GM19099 (cell line): ENCODE measurements around the gene P3H3.
A peak's percentile ranks its signal among the peaks of the same experiment; 100 is the strongest.

ENCODE experiments used
- POLR2A ChIP-seq: IDR thresholded peaks from 3 replicates; pipeline ENCODE4 v1.6.1; 2011; ENCODE audit warnings: low read depth; ENCODE audit not compliant: insufficient read length; ENCODE audit errors: extremely low read depth

Gene P3H3

GRCh38 chr12:6842075-6842474 lies 13.9 kb downstream of the P3H3 start:
- TF ChIP-seq POLR2A = no peak

DNA sequence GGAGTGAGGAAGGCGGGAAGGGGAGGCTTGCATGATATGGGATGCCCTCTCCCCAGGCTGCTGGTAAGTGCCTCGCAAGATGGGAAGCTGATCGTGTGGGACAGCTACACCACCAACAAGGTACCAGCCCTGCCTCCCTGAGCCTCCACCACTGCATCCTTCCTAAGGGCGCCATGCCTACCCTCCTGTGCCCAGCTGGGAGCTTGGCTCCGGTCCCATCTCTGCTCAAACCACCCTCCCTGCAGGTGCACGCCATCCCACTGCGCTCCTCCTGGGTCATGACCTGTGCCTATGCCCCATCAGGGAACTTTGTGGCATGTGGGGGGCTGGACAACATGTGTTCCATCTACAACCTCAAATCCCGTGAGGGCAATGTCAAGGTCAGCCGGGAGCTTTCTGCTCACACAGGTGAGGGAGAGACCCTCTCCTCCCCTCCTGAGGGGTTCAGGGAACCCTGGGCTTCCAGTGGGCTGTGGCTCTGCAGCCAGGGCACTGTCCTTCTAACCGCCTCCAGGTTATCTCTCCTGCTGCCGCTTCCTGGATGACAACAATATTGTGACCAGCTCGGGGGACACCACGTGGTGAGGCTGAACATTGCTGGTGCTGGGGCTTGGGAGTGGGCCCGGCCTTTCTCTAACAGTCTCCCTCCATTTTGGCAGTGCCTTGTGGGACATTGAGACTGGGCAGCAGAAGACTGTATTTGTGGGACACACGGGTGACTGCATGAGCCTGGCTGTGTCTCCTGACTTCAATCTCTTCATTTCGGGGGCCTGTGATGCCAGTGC lies 15.1 kb downstream of the P3H3 start:
- TF ChIP-seq POLR2A = no peak

- TF ChIP-seq POLR2A = peak; percentile 19
These were observed 17.2 kb downstream of the P3H3 start for GRCh38 chr12:6845395-6845794.

DNA sequence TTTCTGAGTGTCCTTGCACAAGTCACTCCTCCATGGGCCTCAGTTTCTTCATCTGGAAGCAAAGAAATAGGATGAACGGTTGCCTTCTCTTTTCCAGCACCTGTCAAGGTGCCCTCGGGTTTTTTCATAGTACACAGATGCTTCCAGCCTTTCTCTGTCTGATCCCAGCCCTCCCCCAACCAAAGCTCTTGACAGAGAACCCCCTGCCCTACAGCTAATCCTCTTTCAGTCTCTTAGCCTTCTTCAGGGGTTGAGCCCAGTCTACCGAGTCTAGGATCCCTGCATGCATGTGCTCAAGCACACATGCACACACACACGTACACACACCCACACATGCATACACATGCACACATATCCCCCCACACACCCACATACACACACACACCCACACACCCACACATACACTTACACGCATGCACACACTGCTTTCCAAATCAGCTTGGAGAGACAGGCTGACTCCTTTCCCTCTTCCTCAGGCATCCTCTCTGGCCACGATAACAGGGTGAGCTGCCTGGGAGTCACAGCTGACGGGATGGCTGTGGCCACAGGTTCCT lies 18.2 kb downstream of the P3H3 start:
- TF ChIP-seq POLR2A = no peak

DNA sequence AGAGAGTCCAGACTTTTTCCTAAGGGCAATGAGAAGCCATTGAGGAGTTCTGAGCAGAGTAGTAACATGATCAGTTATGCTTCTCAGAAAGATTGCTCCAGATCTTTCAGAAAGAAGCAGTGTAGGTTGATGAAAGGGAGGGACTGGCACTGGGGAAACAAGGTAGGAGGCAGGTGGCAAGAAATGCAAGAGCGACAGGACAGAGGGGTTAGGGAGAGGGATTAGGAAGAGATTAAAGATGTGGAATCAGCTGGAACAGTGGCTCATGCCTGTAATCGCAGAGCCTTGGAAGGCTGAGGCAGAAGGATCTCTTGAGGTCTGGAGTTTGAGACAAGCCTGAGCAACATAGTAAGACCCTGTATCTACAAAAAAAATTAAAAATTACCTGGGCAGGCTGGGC lies 19.5 kb downstream of the P3H3 start:
- TF ChIP-seq POLR2A = no peak

- TF ChIP-seq POLR2A = no peak
These were observed 21.2 kb downstream of the P3H3 start for GRCh38 chr12:6849427-6849826.

DNA sequence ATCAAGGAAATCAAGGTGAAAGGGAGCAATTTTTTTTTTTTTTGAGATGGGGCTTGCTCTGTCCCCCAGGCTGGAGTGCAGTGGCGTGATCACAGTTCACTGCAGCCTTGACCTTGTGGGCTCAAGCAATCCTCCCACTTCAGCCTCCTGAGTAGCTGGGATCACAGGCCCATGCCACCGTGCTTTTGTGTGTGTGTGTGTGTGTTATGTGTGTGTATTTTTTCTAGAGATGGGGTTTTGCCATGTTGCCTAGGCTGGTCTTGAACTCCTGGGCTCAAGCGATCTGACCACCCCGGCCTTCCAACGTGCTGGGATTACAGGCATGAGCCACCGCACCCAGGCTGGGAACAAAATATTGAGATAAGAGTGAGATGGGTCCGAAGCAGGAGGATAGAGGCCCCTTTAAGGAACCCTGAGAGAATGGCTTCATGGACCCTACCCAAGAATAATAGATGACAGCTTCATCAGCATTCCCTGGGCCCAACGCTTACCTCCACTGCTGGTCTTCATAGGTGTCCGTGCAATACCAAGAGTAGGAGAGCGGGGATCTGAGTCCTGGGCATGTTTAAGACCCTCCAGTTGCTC lies 21.9 kb downstream of the P3H3 start:
- no peak for TF ChIP-seq POLR2A

- TF ChIP-seq POLR2A = no peak
These were observed 22.6 kb downstream of the P3H3 start for GRCh38 chr12:6850796-6851152.

DNA sequence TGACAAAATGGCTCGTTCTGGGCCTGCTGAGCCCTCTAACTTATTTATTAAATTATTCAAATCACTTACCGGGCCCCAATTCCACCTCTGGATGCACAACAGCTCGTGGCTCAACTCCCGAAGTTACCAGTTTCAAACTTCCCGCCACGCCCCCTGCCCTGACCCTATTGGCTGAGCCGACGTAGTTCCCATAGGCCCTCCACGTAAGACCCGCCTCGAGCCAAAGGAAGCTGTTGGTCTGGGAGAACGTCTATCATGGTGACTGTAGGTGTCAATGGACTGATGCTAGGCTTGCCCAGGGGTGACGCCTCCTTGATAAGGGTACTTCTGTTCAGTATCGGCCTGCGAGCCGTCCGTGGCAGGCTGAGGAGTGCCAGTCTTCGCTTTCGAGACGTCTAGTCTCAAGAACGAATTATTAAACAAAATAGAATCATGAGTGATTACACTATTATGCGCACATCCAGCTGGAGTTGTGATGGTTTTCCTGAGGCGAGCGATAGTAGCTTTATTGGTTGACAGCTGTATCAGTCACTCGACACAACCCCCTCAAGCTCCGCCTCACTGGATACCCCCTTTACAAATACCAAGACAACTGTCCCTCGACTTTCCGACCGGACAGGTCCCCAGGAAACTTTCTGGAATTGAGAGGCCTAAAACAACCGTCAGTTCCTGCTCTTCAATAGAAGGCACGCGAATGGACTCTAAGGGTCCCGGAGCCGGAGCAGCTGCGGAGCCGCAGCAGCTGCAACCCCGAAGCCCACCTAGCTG lies 23.1 kb downstream of the P3H3 start, which contains the start of gene CDCA3:
TSS of gene CDCA3 (minus strand) at position 134 of the 768 bp plus-strand sequence. CDS start 334 bp downstream, outside the sequence.
- peak; percentile 94 for TF ChIP-seq POLR2A

GRCh38 chr12:6851921-6852650 lies 23.9 kb downstream of the P3H3 start, which contains the start of gene USP5:
TSS of gene USP5 (plus strand) at chr12:6852150. CDS start at chr12:6852180, 30 bp downstream.
- TF ChIP-seq POLR2A = peak; percentile 81

DNA sequence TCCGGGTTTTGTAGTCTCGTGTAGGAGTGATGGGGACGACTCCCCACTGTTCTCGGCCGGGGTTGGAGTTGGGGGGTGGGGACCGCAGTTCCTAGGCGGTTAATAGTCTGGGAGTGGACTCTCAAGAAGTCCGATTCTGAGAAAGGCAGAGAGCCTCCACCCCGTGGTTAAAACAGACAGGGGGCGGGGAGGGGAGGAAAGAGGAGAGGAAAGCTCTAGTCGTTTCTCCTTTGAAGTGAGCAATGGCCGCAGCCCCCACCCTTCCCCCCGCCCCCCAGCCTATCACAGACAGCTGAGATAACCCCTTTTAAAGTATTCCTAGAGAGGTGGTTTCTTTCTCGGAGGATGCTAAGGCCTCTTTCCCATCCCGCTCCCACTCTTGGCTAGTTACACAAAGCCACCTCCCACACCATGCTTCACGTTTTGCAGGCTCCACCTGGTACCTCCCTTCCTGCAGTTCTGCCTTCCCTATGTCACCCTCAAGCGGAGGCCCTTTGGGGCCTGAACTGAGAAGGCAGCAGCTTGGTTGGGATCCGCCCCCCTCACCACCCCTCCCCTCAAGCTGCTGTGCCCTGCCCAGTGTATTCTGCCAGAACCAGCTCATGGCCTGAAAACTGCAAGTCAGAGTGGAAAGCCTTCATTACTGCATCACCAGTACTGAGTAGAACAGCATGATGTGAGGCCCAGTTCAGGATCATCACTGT lies 24.6 kb downstream of the P3H3 start:
- TF ChIP-seq POLR2A = peak; percentile 31

DNA sequence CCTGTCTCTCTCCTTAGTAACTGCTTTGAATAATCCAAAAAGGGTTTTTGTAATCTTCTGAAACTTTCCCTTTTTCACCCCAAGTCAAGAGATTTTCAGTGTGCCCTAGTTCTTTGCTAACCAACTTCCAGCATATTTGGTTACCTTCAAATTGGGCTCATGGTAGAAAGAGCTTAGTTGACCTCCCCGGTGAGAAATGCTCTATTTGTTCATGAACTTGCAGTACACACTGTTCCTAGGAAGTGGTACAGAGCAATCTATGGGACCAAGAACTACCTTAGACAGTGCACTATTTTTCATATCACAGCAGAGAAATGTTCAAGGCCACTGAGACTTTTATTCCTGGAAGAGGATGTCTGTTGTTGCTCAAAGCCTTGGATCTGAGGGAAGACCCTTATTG lies 25.4 kb downstream of the P3H3 start:
- no peak for TF ChIP-seq POLR2A

DNA sequence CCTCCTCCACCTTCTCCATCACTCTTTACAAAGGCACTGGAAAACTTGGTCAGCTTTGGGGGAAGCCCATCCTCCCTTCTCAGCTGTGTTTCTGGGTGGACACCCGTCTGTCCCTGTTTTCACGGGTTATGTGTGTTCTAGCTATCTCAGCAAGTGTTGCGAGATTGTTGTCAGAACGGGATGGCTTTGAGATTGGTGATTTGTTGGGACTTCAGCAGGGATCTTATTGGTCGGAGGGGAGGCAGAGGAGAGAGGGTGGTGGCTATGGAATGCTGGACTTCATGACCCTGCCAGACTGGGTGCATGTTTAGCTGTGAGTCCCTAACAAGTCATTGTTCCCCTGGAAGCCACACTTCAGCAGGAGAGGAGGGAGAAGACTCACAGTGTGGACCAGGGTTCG lies 25.8 kb downstream of the P3H3 start:
- TF ChIP-seq POLR2A = no peak

DNA sequence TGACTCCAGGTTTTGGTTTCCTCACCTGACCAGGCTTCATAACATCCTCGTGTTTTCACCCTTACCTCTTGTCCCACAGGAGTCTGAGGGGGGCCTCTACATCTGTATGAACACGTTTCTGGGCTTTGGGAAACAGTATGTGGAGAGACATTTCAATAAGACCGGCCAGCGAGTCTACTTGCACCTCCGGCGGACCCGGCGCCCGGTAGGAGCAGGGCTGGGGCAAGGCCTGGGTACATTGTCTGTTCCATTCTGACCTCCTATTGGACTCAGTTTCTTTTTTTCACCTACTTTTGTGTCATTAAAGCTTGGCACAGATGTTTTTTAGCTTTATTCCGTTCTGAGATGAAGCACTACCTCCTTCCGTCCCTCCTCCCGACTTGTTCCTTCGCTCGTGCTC lies 27.1 kb downstream of the P3H3 start:
- TF ChIP-seq POLR2A = no peak
